GM10266 (cell line): ENCODE data around the gene SLC6A7.

Experiments used
- DNase-seq: peaks from one replicate; pipeline ENCODE4 v3.0.0; 2012; ENCODE audit errors: extremely low spot score
- CTCF ChIP-seq: IDR thresholded peaks from 2 replicates; pipeline ENCODE4 v1.5.1; 2012; ENCODE audit warnings: mild to moderate bottlenecking, low read depth; ENCODE audit not compliant: control insufficient read depth, insufficient read depth; ENCODE audit errors: missing control alignments

SLC6A7 gene

GRCh38 chr5:150219142-150219541 lies 29.3 kb downstream of the SLC6A7 start:
- DNase-seq, result no peak
- no peak for TF ChIP-seq CTCF

GRCh38 chr5:150219861-150220260 lies 30.0 kb downstream of the SLC6A7 start:
- no peak for DNase-seq
- TF ChIP-seq CTCF, result no peak

- DNase-seq, result no peak
- no peak for TF ChIP-seq CTCF
These were observed 31.6 kb downstream of the SLC6A7 start for GRCh38 chr5:150221471-150221870.

- no peak for DNase-seq
- no peak for TF ChIP-seq CTCF
These were observed 33.0 kb downstream of the SLC6A7 start for GRCh38 chr5:150222906-150223305.

GRCh38 chr5:150223474-150223873 lies 33.6 kb downstream of the SLC6A7 start:
- no peak for DNase-seq
- no peak for TF ChIP-seq CTCF

- no peak for DNase-seq
- no peak for TF ChIP-seq CTCF
These were observed 34.7 kb downstream of the SLC6A7 start for GRCh38 chr5:150224483-150225027.

GRCh38 chr5:150227036-150227435 lies 37.2 kb downstream of the SLC6A7 start:
- DNase-seq, result no peak
- TF ChIP-seq CTCF, result no peak
